Measurements from ENCODE around the gene FOXA2. TPM values are rescaled to one million over a fixed set of nuclear protein-coding genes. Genes with fewer than 3 reads are reported as not detected.

The FOXA2 gene
- total and polyA plus RNA-seq, 2 of the 13 experiments (the other 11 are each of a cell fraction or from before 2014, with no cell fraction given), result 8.8 to 12.2 TPM

GRCh38 chr20:22577515-22578220 lies 6.7 kb downstream of the FOXA2 start (continued):
- peak in 1 of 2 experiments; percentile 41; a peak in 1 of 4 replicates for TF ChIP-seq REST (IDR thresholded peaks at IDR 0.05; ENCODE audit: borderline replicate concordance in 1 of 2, low read depth in 1 of 2, low read length in 2 of 2)
- TF ChIP-seq TP53 (CRISPR knock-in tag; conservative IDR thresholded peaks at IDR 0.05), result no peak
- TF ChIP-seq MBNL3 (CRISPR knock-in tag; conservative IDR thresholded peaks at IDR 0.05), result no peak
- TF ChIP-seq PHB2 (IDR thresholded peaks at IDR 0.05; ENCODE audit: partially characterized antibody), result no peak
- TF ChIP-seq NR1H2 (CRISPR knock-in tag; IDR thresholded peaks at IDR 0.05; ENCODE audit: borderline replicate concordance, low read depth), result peak; percentile 65; the same call in 1 of the 2 replicates
- no peak; the same call in 1 of the 2 replicates for TF ChIP-seq ETV6 (CRISPR knock-in tag; conservative IDR thresholded peaks at IDR 0.05)
- TF ChIP-seq ZNF879 (CRISPR knock-in tag; IDR thresholded peaks at IDR 0.05), result no peak; the same call in none of the 2 replicates
- no peak; the same call in 1 of the 2 replicates for TF ChIP-seq ZFY (CRISPR knock-in tag; IDR thresholded peaks at IDR 0.05)
- TF ChIP-seq, protein P1, sequence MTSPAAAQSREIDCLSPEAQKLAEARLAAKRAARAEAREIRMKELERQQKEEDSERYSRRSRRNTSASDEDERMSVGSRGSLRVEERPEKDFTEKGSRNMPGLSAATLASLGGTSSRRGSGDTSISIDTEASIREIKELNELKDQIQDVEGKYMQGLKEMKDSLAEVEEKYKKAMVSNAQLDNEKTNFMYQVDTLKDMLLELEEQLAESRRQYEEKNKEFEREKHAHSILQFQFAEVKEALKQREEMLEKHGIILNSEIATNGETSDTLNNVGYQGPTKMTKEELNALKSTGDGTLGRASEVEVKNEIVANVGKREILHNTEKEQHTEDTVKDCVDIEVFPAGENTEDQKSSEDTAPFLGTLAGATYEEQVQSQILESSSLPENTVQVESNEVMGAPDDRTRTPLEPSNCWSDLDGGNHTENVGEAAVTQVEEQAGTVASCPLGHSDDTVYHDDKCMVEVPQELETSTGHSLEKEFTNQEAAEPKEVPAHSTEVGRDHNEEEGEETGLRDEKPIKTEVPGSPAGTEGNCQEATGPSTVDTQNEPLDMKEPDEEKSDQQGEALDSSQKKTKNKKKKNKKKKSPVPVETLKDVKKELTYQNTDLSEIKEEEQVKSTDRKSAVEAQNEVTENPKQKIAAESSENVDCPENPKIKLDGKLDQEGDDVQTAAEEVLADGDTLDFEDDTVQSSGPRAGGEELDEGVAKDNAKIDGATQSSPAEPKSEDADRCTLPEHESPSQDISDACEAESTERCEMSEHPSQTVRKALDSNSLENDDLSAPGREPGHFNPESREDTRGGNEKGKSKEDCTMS (CRISPR knock-in tag; conservative IDR thresholded peaks at IDR 0.05), result no peak
- no peak for TF ChIP-seq ZNF383 (CRISPR knock-in tag; IDR thresholded peaks at IDR 0.05; ENCODE audit: borderline replicate concordance)
- peak; percentile 34; the same call in 1 of the 2 replicates for TF ChIP-seq MYC (CRISPR knock-in tag; IDR thresholded peaks at IDR 0.05; ENCODE audit: borderline replicate concordance)
- TF ChIP-seq NRL (CRISPR knock-in tag; IDR thresholded peaks at IDR 0.05; ENCODE audit: borderline replicate concordance), result peak; percentile 66
- no peak for TF ChIP-seq RBAK (CRISPR knock-in tag; IDR thresholded peaks at IDR 0.05)
- TF ChIP-seq, protein P2, sequence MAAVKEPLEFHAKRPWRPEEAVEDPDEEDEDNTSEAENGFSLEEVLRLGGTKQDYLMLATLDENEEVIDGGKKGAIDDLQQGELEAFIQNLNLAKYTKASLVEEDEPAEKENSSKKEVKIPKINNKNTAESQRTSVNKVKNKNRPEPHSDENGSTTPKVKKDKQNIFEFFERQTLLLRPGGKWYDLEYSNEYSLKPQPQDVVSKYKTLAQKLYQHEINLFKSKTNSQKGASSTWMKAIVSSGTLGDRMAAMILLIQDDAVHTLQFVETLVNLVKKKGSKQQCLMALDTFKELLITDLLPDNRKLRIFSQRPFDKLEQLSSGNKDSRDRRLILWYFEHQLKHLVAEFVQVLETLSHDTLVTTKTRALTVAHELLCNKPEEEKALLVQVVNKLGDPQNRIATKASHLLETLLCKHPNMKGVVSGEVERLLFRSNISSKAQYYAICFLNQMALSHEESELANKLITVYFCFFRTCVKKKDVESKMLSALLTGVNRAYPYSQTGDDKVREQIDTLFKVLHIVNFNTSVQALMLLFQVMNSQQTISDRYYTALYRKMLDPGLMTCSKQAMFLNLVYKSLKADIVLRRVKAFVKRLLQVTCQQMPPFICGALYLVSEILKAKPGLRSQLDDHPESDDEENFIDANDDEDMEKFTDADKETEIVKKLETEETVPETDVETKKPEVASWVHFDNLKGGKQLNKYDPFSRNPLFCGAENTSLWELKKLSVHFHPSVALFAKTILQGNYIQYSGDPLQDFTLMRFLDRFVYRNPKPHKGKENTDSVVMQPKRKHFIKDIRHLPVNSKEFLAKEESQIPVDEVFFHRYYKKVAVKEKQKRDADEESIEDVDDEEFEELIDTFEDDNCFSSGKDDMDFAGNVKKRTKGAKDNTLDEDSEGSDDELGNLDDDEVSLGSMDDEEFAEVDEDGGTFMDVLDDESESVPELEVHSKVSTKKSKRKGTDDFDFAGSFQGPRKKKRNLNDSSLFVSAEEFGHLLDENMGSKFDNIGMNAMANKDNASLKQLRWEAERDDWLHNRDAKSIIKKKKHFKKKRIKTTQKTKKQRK (IDR thresholded peaks at IDR 0.05; ENCODE audit: low read length), result no peak
- no peak for TF ChIP-seq NCOA5 (CRISPR knock-in tag; IDR thresholded peaks at IDR 0.05)
- TF ChIP-seq CREB3 (CRISPR knock-in tag; IDR thresholded peaks at IDR 0.05), result no peak
- TF ChIP-seq STAG1 (CRISPR knock-in tag; IDR thresholded peaks at IDR 0.05), result peak; percentile 22
- no peak for TF ChIP-seq MIXL1 (CRISPR knock-in tag; IDR thresholded peaks at IDR 0.05)
- no peak for TF ChIP-seq ZFAT (CRISPR knock-in tag; conservative IDR thresholded peaks at IDR 0.05)
- 0 out of 2 replicates have a peak, but pooled peaks have one; percentile 11 for TF ChIP-seq U2AF2 (IDR thresholded peaks at IDR 0.05; ENCODE audit: low read depth, low read length)
